Stimulated activated CD8-positive, alpha-beta memory T cell treated with anti-CD3 and anti-CD28 coated beads, Interleukin-2, amount 100 ng/mL, for 1 hour (primary cell): ENCODE results near the gene ISX.
"Not testable (repeated sequence)": the region's sequence is repeated elsewhere in the genome, so short reads cannot be mapped to it uniquely, and the experiment has no call there.

ENCODE experiments used
- DNase-seq, 2 donors: peaks; one replicate each; pipeline ENCODE4 v3.0.0-alpha.2; 2020; ENCODE audit warnings: low read depth in 2 of 2

Gene ISX

GRCh38 chr22:35065796-35066218, at the start of gene ISX:
ISX (plus strand) TSS chr22:35066158; CDS start chr22:35067088, 930 bp downstream.
- DNase-seq: no peak

DNA sequence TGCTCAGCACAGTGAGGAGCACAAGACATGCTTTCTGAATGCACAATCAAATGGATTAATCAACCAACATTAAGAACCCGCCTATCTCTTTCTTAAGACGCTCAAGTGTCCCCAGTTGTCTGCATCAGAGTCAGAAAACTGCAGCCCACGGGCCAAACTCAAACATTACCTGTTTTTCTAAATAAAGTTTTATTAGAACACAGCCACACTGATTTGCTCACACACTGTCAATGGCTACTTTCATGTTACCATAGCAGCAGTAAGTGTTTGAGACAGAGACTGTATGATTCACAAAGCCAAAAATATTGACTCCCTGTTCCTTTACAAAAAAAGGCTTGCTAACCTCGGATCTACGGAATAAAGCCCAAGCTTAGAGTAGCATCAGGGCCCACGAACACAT, 49.0 kb upstream of the ISX start:
- DNase-seq: no peak

DNA sequence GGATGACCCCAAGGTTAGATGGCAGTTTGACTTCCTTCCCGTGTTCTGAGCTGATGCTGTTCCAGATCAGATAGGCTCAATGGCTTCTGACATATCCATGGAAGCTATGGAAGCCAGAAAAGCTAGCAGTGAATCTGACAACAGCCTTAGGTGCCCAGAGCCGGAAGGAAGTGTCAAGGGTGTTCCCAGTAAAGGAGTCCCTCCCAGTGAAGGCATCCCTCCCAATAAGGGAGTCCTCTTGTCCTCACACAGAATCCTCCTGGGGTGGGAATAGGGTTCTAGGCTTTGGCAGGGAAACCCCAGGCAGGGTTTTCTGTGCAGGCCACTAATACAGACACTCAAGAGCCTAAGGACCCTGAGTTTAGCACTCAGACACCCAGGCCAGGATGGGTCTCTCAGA, 47.0 kb upstream of the ISX start:
- no peak for DNase-seq

GRCh38 chr22:35020517-35020916, 45.4 kb upstream of the ISX start:
- DNase-seq: no peak

- no peak for DNase-seq
These were observed 44.8 kb upstream of the ISX start for GRCh38 chr22:35021161-35021560.

DNA sequence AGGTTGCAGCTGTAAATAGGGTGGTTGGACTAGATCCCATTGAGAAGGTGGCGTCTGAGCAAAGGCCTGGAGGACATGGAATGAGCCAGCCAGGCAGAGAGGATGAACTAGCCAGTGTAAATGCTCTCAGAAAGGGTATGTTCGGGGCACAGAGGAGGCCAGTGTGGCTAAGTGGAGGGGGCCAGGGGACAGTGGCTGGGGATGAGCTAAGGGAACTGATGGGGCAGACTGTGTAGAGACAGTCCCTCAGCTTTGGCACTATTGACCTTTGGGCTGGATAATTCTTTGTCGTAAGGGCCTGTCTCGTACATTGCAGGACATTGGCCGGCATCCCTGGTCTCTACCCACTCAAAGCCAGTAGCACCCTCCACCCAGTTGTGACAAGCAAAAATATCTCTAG, 43.7 kb upstream of the ISX start:
- DNase-seq: no peak

DNA sequence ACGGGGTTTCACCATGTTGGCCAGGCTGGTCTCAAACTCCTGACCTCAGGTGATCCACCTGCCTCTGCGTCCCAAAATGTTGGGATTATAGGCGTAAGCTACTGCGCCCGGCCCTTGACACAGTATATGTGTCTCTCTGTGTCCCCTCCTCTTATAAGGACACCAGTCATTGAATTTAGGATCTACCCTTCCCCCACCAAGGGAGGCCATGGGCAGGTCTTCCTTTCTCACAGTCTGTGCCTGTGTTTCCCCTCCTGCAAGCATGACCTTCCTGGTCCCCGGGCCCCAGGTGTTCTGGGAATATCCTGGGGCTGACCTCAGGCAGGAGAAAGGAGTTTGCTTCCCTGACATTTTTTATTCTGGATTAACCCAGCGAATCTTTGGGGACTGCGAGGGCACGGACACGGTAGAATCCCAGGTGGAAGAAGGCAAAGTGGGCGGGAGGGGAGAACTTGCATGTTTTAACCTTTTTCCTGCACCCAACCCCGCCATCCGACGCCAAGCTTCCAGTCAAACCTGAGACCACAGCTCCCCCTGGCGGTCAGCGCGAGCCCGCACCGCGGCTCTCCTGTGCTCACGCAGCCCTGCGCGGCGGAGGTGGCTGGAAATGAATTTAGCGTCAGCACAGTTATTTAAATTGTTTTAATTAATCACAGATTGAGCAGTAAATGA, 42.1 kb upstream of the ISX start:
- peak in 1 of 2 donors; percentile 12 for DNase-seq

GRCh38 chr22:35024364-35024692, 41.6 kb upstream of the ISX start:
- DNase-seq: no peak

- not testable (repeated sequence) for DNase-seq
These were observed 35.8 kb upstream of the ISX start for GRCh38 chr22:35030112-35030511.

GRCh38 chr22:35032571-35032970, 33.4 kb upstream of the ISX start:
- DNase-seq: no peak

DNA sequence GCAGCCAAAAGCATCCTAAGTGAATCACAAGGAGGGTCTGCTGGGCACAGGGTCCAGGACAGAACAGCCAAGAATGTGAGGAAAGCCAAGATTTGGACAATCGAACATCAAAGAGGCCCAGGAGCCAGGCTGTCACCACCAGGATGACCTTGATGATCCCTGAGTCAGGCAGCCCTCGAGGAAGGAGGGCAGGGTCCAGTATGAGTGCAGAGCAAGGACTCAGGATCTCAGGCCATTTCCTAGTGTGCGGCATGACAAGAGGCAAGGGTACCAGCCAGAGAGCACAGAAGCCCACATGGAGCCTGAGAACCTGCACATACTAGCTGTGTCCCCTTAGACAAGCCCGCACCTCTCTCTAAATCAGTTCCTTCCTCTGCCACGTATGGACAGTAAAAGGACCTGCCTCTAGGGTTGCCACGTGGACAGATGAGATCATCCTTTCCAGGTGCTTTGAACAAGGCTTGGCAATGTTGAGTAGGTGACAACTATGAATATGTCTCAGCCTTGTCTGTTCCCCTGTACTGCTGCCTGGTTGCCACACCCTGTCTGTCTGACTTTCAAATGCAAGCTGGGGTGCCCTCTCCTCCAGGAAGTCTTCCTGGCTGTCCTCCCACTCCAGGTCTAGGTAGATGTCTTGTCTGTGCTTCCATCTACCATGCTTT, 32.2 kb upstream of the ISX start:
- no peak for DNase-seq

DNA sequence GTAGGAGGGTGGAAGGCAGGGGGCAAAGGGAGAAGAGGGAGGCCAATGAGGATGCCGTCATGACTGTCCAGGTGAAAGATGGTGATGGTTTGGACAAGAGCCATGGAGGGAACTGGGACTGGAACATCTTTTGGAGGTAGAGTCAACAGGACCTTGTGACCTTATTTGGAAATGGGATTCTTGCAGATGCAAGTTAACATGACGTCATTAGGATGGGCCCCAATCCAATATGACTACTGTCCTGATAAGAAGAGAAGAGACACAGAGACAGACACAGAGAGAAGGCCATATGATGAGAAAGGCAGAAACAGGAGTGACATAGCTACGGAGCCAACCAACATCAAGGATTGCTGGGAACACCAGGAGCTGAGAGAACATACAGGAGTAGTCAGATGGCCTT, 31.0 kb upstream of the ISX start:
- DNase-seq: no peak

DNA sequence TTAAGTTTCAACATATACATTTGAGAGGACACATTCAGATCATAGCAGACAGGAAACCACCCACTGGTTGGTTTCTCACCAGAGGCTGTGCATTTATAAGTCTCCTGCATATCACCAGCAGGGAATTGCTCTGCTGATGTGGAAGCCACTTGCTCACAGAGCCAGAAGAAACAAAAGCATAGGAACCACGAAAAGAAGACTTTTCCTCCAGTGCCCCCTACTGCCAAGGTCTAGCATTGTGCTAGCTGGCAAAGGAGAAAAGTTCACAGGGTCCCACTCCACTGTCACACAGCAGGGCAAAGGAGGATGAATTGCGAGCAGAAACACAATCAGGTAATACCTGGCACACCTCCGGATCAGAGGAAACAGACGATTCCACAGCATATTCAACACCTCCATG, 28.9 kb upstream of the ISX start:
- no peak for DNase-seq

- DNase-seq: no peak
These were observed 26.3 kb upstream of the ISX start for GRCh38 chr22:35039625-35040024.

DNA sequence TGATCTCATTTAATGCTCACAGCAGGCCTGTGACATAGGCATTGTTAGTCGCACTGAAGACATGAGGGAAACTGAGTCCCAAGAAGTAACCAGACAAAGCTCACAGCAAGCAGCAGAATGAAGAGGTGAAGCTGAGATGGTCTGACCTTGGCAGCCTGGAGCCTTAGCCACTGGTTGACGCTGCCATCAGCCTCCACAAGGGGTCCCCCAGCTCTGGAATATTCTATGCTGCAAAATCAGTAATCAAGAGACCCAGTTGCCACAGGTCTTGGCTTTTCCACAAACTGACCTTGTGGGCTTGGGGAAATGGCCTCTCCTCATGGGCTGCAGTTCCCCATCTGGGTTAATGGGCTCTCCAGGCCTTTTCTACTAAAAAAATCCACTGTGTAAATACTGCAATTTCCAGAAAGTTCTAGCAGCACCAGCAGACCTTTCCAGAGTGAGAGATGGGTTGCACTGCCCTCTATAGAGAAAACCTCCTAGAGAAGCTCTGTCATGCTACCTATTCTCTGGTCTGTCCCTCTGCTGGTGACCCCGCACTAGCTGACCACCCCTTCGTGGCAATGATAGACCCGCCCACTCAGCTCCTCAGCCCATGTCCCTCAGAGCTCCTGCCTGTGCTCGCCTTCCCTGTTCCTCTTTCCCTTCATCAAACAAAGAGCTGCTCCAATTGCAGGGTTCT, 22.6 kb upstream of the ISX start:
- DNase-seq: no peak

DNA sequence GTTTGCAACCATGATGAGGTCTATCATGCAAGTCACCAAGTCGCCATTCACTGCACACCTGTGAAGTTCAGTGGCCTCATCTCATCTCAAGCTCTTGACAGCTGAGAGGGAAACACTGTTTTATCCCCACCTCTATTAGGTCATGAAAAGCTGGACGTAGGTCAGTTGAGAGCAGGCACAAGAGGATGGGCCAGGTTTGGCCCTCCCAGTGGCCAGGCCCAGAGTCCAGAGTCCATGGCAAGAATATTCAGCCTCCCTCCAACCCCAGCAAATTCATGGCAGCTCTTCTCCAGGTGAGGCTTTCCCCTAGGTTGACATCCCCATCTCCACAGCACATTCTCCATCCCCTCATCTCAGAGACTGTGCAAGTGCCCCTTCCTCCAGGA, 22.0 kb upstream of the ISX start:
- DNase-seq: no peak

GRCh38 chr22:35044607-35045390, 21.2 kb upstream of the ISX start:
- no peak for DNase-seq

- DNase-seq: no peak
These were observed 20.5 kb upstream of the ISX start for GRCh38 chr22:35045451-35045850.

- DNase-seq: no peak
These were observed 19.1 kb upstream of the ISX start for GRCh38 chr22:35046744-35047462.

- not testable (repeated sequence) for DNase-seq
These were observed 15.9 kb upstream of the ISX start for GRCh38 chr22:35050038-35050437.

- DNase-seq: no peak
These were observed 14.9 kb upstream of the ISX start for GRCh38 chr22:35051013-35051535.

DNA sequence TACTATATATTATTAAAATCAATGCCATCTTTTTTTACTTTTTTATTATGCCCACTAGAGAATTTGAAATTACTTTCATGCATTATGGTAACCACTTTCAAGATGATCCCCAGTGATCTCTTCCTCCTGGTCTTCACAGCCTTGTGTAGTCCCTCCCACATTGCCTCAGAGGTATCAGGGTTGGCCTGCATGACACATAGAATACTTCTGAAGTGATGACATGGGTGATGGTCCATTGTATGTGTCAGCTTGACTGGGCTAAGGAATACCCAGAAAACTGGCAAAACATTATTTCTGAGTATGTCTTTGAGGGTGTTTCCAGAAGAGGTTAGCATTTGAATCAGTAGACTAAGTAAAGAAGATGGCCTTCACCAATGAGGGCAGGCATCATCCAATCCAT, 14.2 kb upstream of the ISX start:
- DNase-seq: no peak
